ENCODE data around the gene CACUL1. TPM values are rescaled to one million over a fixed set of nuclear protein-coding genes. Genes with fewer than 3 reads are reported as not detected.

The CACUL1 gene
- total RNA-seq, 1 experiment from 2014 or later = 38.5 TPM

GRCh38 chr10:118792526-118792925 lies 37.8 kb upstream of the CACUL1 start:
- no peaks in the 10 kb centered on the region for H3K9me3 ChIP-seq (ENCODE audit: control insufficient read depth, low read depth, low read length)
- no peak overlapping the region for H3K9ac ChIP-seq (ENCODE audit: extremely low read depth, insufficient read length, low read length)
- no peak overlapping the region for H2BK120ac ChIP-seq (ENCODE audit: low read depth, low read length, poor library complexity, severe bottlenecking)
- no peaks in the 10 kb centered on the region for H4K20me1 ChIP-seq (ENCODE audit: control insufficient read depth, insufficient read depth, insufficient read length)
- no peak overlapping the region for H4K8ac ChIP-seq (replicated peaks; ENCODE audit: insufficient read length, low read depth, low read length)
- H3K27me3 Mint-ChIP-seq (ENCODE audit: low read depth) = no peaks in the 10 kb centered on the region
- H3K27ac ChIP-seq (ENCODE audit: insufficient read length, low read depth, low read length) = no peak overlapping the region
- H2BK15ac ChIP-seq (ENCODE audit: low read depth, low read length) = no peak overlapping the region
- no peaks in the 10 kb centered on the region for H3K4me1 Mint-ChIP-seq
- no peak overlapping the region for H3K4ac ChIP-seq (ENCODE audit: low read depth, low read length)
- no peak overlapping the region for H4K91ac ChIP-seq (ENCODE audit: insufficient read length, low read depth, low read length)
- H2AFZ ChIP-seq (ENCODE audit: low read length) = no peak overlapping the region
- no peak overlapping the region for H2BK5ac ChIP-seq (ENCODE audit: insufficient read length, low read length)
- H4K5ac ChIP-seq (ENCODE audit: insufficient read length, low read depth, low read length) = no peak overlapping the region
- H3K14ac ChIP-seq (ENCODE audit: insufficient read depth, low read length) = no peak overlapping the region
- no peak overlapping the region for H3T11ph ChIP-seq (ENCODE audit: low read length)
- no peak for TF ChIP-seq CTCF (conservative IDR thresholded peaks at IDR 0.05)
- no peak overlapping the region for H2BK12ac ChIP-seq (ENCODE audit: insufficient read length, low read depth, low read length)
- H3K79me2 ChIP-seq (ENCODE audit: insufficient read depth, low read length) = no peaks in the 10 kb centered on the region
- no peak overlapping the region for H2BK20ac ChIP-seq (ENCODE audit: low read depth, low read length, poor library complexity, severe bottlenecking)
- H3K4me2 ChIP-seq (ENCODE audit: insufficient read depth, insufficient read length, low read length) = no peak overlapping the region
- H3K27me3 ChIP-seq (ENCODE audit: insufficient read depth, low read length) = no peaks in the 10 kb centered on the region
- H3K23ac ChIP-seq (ENCODE audit: insufficient read length, low read depth, low read length) = no peak overlapping the region
- peaks cover 7 to 18% of the 10 kb centered on the region in 2 experiments for H3K9me3 Mint-ChIP-seq
- no peak overlapping the region for H3K56ac ChIP-seq (ENCODE audit: insufficient read length, low read depth, low read length)
- H3K4me3 Mint-ChIP-seq = no peak overlapping the region
- H3K36me3 Mint-ChIP-seq (ENCODE audit: insufficient read depth in 1 of 3, low read depth in 3 of 3) = peaks cover 0 to 3% (median 2%) of the 10 kb centered on the region in 3 experiments; a peak in 1 of 7 replicates
- no peaks in the 10 kb centered on the region for H3K23me2 ChIP-seq (ENCODE audit: insufficient read length, low read depth, low read length, poor library complexity, severe bottlenecking)
- H3K79me1 ChIP-seq (ENCODE audit: insufficient read depth, low read depth, low read length, poor library complexity, severe bottlenecking) = no peaks in the 10 kb centered on the region
- H3K18ac ChIP-seq (ENCODE audit: insufficient read length, low read depth, low read length) = no peak overlapping the region
- WGBS (ENCODE audit: extremely low coverage, insufficient read length, low lambda C conversion rate) = no CpG with 5 or more reads among the region's 1 CpG
- no peak overlapping the region for H2AK5ac ChIP-seq (ENCODE audit: insufficient read length, low read length)
- no peak for DNase-seq
- no peaks in the 10 kb centered on the region for H3K4me1 ChIP-seq (ENCODE audit: insufficient read depth, low read length)
- H3K27ac Mint-ChIP-seq = no peak overlapping the region; a peak in 1 of 7 replicates

All from H9 (cell line).